ENCODE measurements around the gene FAM83G.
A peak's percentile ranks its signal among the peaks of the same experiment; 100 is the strongest.

Gene FAM83G

DNA sequence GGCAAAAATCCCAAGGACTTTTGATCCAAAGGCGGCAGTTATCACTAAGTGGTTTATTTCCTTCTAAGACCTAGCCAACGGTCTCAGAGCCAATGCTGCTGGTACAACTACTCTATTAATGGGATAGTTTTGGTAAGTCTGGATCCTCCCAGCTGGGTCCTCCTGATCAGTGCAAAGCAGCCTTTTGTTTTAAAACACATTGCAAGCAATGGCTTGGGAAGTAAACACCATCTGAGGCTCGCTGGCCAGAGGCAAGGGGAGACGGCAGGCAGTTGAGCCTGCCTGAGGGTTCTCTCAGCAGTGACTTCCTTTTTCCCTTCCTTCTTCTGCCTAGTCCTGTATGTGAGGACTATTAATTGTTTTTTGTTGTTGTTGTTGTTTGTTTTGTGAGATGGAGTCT, 54.2 kb downstream of the FAM83G start:
- no peak for DNase-seq (ENCODE audit: low read depth)
- H3K4me3 ChIP-seq (ENCODE audit: low read length): no peak overlapping the region
- TF ChIP-seq, protein P1, sequence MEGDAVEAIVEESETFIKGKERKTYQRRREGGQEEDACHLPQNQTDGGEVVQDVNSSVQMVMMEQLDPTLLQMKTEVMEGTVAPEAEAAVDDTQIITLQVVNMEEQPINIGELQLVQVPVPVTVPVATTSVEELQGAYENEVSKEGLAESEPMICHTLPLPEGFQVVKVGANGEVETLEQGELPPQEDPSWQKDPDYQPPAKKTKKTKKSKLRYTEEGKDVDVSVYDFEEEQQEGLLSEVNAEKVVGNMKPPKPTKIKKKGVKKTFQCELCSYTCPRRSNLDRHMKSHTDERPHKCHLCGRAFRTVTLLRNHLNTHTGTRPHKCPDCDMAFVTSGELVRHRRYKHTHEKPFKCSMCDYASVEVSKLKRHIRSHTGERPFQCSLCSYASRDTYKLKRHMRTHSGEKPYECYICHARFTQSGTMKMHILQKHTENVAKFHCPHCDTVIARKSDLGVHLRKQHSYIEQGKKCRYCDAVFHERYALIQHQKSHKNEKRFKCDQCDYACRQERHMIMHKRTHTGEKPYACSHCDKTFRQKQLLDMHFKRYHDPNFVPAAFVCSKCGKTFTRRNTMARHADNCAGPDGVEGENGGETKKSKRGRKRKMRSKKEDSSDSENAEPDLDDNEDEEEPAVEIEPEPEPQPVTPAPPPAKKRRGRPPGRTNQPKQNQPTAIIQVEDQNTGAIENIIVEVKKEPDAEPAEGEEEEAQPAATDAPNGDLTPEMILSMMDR (IDR thresholded peaks at IDR 0.05; ENCODE audit: insufficient read depth, low read depth, low read length, missing control alignments): no peak

DNA sequence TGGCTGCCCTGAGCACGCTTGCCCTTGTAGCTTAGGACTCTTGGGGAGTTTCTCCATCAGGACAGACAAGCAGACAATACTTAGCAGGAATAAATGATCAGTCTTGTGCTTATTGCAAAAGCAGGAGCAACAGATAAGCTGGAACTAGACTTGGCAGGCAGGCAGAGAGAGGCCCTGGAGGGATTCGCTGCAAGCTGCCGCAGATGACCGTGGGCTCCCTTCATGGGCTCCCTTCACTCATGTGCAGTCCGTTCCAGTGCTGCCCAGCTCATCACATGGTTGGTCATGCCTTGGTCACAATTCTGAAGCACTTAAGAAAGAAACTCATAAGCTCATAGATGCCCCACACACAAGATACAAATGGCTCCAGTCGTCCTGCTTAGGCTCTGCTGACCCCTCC, 55.0 kb downstream of the FAM83G start:
- TF ChIP-seq, protein P1 (IDR thresholded peaks at IDR 0.05; ENCODE audit: insufficient read depth, low read depth, low read length, missing control alignments): no peak
- DNase-seq (ENCODE audit: low read depth): no peak
- H3K4me3 ChIP-seq (ENCODE audit: low read length): no peak overlapping the region

DNA sequence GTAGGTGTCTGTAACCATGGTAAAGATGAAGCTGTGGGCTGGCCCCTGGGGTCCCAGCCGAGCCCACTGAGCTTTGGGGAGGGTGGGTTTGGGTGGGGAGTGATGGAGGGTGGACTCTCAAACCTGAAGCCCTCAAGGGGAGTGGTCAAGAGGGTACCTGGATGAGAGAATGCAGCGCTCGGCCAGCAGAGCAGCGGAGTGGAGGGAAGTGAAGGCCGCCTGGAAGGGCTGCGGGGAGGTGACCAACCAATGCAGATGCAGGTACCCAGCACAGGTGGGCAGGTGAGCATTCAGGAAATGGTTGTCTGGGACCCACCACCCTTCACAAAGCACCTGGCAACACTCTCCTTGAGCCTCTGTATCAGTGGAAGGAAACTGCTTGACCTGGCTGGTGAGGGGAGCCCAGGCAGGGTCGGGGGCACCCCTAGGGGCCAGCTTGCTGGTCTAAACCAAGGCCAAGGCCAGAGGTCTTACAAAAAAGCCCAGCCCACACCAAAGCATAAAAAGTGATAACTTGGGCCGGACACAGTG, 56.0 kb downstream of the FAM83G start:
- no peak for DNase-seq (ENCODE audit: low read depth)
- no peak overlapping the region for H3K4me3 ChIP-seq (ENCODE audit: low read length)
- TF ChIP-seq, protein P1 (IDR thresholded peaks at IDR 0.05; ENCODE audit: insufficient read depth, low read depth, low read length, missing control alignments): no peak

DNA sequence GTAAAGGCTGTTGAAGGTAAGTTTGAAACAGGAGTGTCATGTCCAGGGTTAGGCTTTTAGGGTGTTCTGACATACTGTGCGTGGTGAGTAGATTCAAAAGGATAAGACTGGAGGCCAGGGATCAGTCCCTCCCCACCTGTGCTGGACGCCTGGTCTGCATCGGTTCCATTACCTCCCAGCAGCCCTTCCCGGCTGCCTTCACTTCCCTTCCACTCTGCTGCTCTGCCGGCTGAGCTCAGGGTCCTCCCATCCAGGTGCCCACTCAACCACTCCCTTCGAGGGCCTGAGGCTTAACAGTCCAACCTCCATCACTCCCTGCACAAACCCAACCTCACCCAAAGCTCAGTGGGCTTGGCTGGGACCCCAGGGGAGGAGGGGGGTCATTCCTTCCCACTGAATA, 56.7 kb downstream of the FAM83G start:
- H3K4me3 ChIP-seq (ENCODE audit: low read length): no peak overlapping the region
- TF ChIP-seq, protein P1 (IDR thresholded peaks at IDR 0.05; ENCODE audit: insufficient read depth, low read depth, low read length, missing control alignments): no peak
- no peak for DNase-seq (ENCODE audit: low read depth)

DNA sequence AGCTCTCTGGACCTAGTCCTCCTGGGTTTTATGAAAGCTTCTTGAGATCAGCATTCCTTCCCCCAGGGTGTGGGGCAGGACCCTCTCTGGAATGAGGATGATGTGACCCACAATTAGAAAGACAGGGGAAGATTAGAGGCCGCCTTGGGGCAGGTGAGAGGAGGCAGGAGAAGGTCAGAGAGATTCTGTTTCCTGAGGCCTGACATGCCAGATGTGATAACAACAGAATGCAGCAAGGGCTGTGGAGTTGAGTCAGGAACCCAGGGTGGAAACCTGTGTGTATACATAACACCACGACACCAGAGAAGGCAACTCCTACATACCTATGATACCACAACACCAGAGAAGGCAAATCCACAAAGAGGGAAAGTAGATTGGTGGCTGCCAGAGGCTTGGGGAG, 58.0 kb downstream of the FAM83G start:
- TF ChIP-seq, protein P1 (IDR thresholded peaks at IDR 0.05; ENCODE audit: insufficient read depth, low read depth, low read length, missing control alignments): no peak
- no peak overlapping the region for H3K4me3 ChIP-seq (ENCODE audit: low read length)
- peak; percentile 44 for DNase-seq (ENCODE audit: low read depth)

DNA sequence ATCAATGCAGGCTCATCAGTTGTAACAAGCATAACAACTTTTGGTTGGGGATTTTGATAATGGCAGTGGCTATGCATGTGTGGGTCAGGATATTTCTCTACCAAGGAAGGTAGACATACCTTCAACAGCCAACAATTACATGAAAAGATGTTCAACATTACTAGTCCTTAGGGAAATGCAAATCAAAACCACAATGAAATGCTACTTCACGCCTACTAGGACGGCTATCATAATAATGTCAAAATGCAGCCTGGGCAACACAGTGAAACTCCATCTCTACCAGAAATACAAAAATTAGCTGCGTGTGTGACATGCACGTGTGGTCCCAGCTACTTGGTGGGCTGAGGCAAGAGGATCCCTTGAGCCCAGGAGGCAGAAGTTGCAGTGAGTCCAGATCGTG, 59.9 kb downstream of the FAM83G start:
- H3K4me3 ChIP-seq (ENCODE audit: low read length): no peak overlapping the region
- TF ChIP-seq, protein P1 (IDR thresholded peaks at IDR 0.05; ENCODE audit: insufficient read depth, low read depth, low read length, missing control alignments): no peak
- no peak for DNase-seq (ENCODE audit: low read depth)

DNA sequence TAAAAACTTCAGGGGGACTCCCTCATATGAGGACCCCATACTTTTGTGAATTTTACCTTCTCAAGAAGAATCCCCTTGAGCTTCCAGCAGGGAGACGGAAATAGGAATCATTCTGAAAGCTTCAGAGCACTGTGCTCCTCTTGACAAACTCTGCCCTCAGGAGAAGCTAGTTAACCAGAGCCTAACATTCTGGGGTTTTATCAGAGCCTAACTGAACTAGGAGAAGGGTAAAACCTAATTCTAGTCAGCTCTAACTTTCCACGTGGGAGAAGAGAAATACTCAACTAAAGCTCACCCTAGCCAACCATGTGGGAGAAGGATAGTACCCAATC, 65.9 kb downstream of the FAM83G start:
- TF ChIP-seq, protein P1 (IDR thresholded peaks at IDR 0.05; ENCODE audit: insufficient read depth, low read depth, low read length, missing control alignments): no peak
- DNase-seq (ENCODE audit: low read depth): no peak

More for the DNA sequence above, 65.9 kb downstream of the FAM83G start:
- no peak overlapping the region for H3K4me3 ChIP-seq (ENCODE audit: low read length)
